GM20000 (cell line): ENCODE results near the gene HSF2BP.

Experiments used
- DNase-seq: peaks from one replicate; pipeline ENCODE4 v3.0.0; 2012; ENCODE audit warnings: low spot score
- TF ChIP-seq, protein P1 (sequence below): IDR thresholded peaks from 2 replicates; pipeline ENCODE4 v1.5.1; 2012; ENCODE audit warnings: mild to moderate bottlenecking, control low read depth; ENCODE audit errors: extremely low read depth, missing control alignments

The HSF2BP gene

GRCh38 chr21:43637530-43638158 lies 21.6 kb downstream of the HSF2BP start:
- no peak for DNase-seq
- TF ChIP-seq, protein P1, sequence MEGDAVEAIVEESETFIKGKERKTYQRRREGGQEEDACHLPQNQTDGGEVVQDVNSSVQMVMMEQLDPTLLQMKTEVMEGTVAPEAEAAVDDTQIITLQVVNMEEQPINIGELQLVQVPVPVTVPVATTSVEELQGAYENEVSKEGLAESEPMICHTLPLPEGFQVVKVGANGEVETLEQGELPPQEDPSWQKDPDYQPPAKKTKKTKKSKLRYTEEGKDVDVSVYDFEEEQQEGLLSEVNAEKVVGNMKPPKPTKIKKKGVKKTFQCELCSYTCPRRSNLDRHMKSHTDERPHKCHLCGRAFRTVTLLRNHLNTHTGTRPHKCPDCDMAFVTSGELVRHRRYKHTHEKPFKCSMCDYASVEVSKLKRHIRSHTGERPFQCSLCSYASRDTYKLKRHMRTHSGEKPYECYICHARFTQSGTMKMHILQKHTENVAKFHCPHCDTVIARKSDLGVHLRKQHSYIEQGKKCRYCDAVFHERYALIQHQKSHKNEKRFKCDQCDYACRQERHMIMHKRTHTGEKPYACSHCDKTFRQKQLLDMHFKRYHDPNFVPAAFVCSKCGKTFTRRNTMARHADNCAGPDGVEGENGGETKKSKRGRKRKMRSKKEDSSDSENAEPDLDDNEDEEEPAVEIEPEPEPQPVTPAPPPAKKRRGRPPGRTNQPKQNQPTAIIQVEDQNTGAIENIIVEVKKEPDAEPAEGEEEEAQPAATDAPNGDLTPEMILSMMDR: no peak

DNA sequence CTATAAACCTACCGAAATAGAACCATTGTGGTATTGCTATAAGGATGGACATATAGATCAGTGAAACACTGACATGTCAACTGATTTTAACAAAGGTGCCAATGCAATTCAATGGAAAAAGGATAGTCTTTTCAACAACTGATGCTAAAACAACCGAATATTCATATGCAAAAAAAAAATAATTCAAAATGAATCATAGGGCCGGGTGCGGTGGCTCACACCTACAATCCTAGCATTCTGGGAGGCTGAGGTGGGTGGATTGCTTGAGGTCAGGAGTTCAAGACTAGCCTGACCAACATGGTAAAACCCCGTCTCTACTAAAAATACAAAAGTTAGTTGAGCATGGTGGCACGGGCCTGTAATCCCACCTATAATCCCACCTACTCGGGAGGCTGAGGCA lies 23.9 kb downstream of the HSF2BP start:
- TF ChIP-seq, protein P1: no peak
- DNase-seq: no peak

GRCh38 chr21:43634618-43635017 lies 24.7 kb downstream of the HSF2BP start:
- no peak for DNase-seq
- TF ChIP-seq, protein P1: no peak

DNA sequence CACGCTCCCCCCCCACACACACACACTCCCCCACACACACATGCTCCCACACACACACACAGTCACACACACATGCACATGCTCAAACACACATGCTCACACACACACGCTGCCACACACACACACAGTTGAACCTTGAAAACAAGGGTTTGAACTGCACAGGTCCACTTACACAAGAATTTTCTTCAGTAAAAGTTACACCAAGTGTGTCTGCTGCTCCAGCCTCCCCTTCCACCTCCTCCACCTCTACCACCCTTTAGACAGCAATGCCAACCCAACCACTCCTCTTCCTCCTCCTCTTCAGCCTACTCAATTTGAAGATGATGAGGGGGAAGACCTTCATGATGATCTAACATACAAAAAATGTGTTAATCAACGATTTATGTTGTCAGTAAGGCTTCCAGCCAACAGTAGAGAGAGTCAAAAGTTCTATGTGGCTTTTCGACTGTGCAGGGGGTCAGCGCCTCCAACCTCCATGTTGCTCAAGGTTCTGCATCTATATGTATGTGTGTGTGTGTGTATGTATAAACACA lies 26.8 kb downstream of the HSF2BP start:
- no peak for DNase-seq
- TF ChIP-seq, protein P1: no peak

DNA sequence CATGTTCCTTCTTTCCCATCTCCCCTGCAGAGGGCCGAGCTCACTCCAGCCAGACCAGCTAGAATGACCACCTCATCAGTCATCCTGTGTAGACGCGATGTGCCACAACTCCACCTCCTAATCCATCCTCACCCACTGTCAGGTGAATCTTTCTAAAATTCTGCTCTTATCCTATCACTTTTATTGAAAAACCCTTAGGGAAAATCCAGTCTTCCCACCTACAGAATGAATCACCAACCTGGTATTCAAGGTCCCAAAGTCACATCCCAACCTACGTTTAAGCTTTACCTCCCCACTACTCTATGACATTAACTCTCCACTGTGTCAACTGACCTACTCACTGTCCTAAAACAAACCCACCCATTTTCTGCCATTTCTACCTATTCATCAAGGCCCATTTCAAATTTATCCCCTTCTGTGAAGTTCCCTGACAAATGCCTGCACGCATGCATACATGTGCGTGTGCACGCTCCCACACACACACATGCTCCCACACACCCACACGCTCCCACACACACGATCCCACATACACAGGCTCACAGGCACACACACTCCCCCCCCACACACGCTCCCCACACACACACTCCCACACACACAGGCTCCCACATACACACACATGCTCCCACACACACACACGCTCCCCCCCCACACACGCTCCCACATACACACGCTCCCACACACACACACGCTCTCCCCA lies 27.7 kb downstream of the HSF2BP start:
- DNase-seq: no peak
- TF ChIP-seq, protein P1: no peak

DNA sequence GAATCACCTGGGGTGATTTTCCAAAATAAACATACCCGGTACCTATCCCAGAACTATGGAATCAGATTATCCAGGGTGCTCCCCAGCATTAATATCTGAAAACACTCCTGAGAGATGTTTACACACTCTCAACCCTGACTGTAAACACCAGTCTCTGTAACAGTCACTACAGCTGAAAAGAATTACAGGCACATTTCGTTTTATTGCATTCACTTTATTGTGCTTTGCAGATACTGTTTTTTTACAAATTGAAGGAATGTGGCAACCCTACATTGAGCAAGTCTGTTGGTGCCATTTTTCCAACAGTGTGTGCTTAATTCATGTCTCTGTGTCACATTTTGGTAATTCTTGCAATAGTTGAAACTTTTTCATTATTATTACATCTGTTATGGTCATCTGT lies 31.8 kb downstream of the HSF2BP start:
- DNase-seq: no peak
- TF ChIP-seq, protein P1: no peak

DNA sequence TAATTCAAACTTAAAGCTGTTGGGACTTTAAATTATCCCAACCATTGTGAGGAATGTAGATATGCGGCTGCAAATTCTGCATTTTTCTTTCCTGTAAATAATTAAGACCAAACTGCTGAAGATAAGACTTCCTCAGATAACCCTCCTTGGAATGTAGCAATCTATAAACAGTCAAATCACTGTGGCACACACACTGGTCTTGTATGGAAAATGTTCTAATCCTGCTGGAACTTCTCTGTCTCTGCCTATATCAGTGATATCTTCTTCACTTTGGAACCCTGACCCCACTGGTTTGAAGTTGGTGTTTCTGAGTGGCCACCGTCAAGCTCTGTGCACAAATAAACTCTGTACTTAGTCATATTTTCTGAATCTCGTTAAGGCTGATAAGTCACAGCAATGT lies 32.9 kb downstream of the HSF2BP start:
- no peak for DNase-seq
- TF ChIP-seq, protein P1: no peak
